HCT116 (cell line): Measurements from ENCODE around the gene PLSCR1. TPM values are rescaled to one million over a fixed set of nuclear protein-coding genes. Genes with fewer than 3 reads are reported as not detected.

Experiments
- ATAC-seq: fragments of 200-7000 bp; cut with Tn5 transposase; 2 replicates; pipeline ENCODE4 v1.9.1; 2020; ENCODE audit warnings: mild to moderate bottlenecking, moderate library complexity
- BruUV-seq: library from RNA; stranded (reverse); fragments of 400-500 nt; replicated peaks from 2 replicates; lab custom pipeline; 2021; lab: Mats Ljungman, UMichigan
- CTCF ChIA-PET: fragments of 300-600 bp; sonication (Branson Sonifier 250); formaldehyde crosslinking; loops from one replicate; lab custom pipeline; 2021; ENCODE audit warnings: antibody characterized with exemption; lab: Charles Lee
- POLR2A ChIA-PET: fragments of 300-600, 350-600 bp; sonication (Branson Sonifier 250); formaldehyde crosslinking; loops from one replicate; lab custom pipeline; 2021; ENCODE audit warnings: antibody characterized with exemption; lab: Charles Lee
- RAD21 ChIA-PET, 2 experiments: fragments of 300-600 bp; sonication (Branson Sonifier 250); formaldehyde crosslinking; loops; one replicate each; lab custom pipeline; 2023; ENCODE audit warnings: low total read pairs in 2 of 2; ENCODE audit not compliant: uncharacterized antibody in 2 of 2, unreplicated experiment in 2 of 2, low non-redundant PET in 1 of 2; lab: Charles Lee
- DNase-seq: peaks from one replicate; pipeline ENCODE4 v3.0.0-alpha.2; 2010; ENCODE audit warnings: low read depth, low spot score
- H2AFZ ChIP-seq: fragments of 200-600 bp; shearing (Covaris generic), sonication (generic); 2 replicates; pipeline ENCODE4 v1.6.1; 2017; ENCODE audit warnings: low read depth, mixed run types, mixed read lengths, antibody characterized with exemption, low read length; ENCODE audit not compliant: poor library complexity, severe bottlenecking
- H3K27ac ChIP-seq: 2 replicates; pipeline ENCODE4 v1.5.1; 2012; ENCODE audit warnings: low read depth, low read length
- H3K27me3 ChIP-seq: fragments of 200-600 bp; sonication (generic); 2 replicates; pipeline ENCODE4 v1.6.1; 2016; ENCODE audit warnings: mixed run types, low read length, mixed read lengths; ENCODE audit not compliant: insufficient read depth
- H3K36me3 ChIP-seq, 2 experiments: fragments of 200-500 bp in 1 of 2; fragments of 200-600 bp in 1 of 2; sonication (Bioruptor generic) in 1 of 2; sonication (generic) in 1 of 2; 2 replicates each; pipeline versions ENCODE4 v1.5.1 to v1.6.1; 2014 to 2016; ENCODE audit warnings: low read length in 2 of 2, inconsistent platforms in 1 of 2, mixed read lengths in 1 of 2, mixed run types in 1 of 2; ENCODE audit not compliant: insufficient read depth in 2 of 2, control insufficient read depth in 1 of 2
- H3K4me1 ChIP-seq, 2 experiments: fragments of 200-600 bp in 1 of 2; sonication (generic) in 1 of 2; 2 replicates each; pipeline versions ENCODE4 v1.5.1 to v1.6.1; 2012 to 2017; ENCODE audit warnings: low read length in 2 of 2, inconsistent platforms in 1 of 2, mild to moderate bottlenecking in 1 of 2, mixed read lengths in 1 of 2, mixed run types in 1 of 2, moderate library complexity in 1 of 2; ENCODE audit not compliant: insufficient read depth in 2 of 2, control insufficient read depth in 1 of 2
- H3K4me2 ChIP-seq: fragments of 200-600 bp; sonication (generic); 2 replicates; pipeline ENCODE4 v1.6.1; 2017; ENCODE audit warnings: mixed run types, low read length, mixed read lengths
- H3K4me3 ChIP-seq, 2 experiments: fragments of 200-600 bp in 1 of 2; sonication (generic) in 1 of 2; replicated peaks in 1 of 2; 2 replicates each; pipeline ENCODE4 v1.5.1; 2011 to 2016; ENCODE audit warnings: low read length in 2 of 2, control low read depth in 1 of 2, low read depth in 1 of 2, mild to moderate bottlenecking in 1 of 2, mixed read lengths in 1 of 2, mixed run types in 1 of 2
- H3K79me2 ChIP-seq: fragments of 200-600 bp; sonication (generic); 2 replicates; pipeline ENCODE4 v1.6.1; 2017; ENCODE audit warnings: mild to moderate bottlenecking, mixed run types, low read length, moderate library complexity, mixed read lengths; ENCODE audit not compliant: insufficient read depth
- H3K9ac ChIP-seq: fragments of 200-600 bp; sonication (generic); 2 replicates; pipeline ENCODE4 v1.6.1; 2016; ENCODE audit warnings: low read length, mixed read lengths
- H3K9me2 ChIP-seq: fragments of 200-600 bp; sonication (generic), shearing (Covaris generic); 2 replicates; pipeline ENCODE4 v1.6.1; 2017; ENCODE audit warnings: mixed run types, mild to moderate bottlenecking, moderate library complexity; ENCODE audit not compliant: insufficient read depth
- H3K9me3 ChIP-seq, 2 experiments: fragments of 200-500 bp in 1 of 2; fragments of 200-600 bp in 1 of 2; sonication (Bioruptor generic) in 1 of 2; sonication (generic) in 1 of 2; 2 replicates each; pipeline ENCODE4 v1.6.1; 2014 to 2017; ENCODE audit warnings: low read length in 2 of 2, mixed read lengths in 2 of 2, inconsistent platforms in 1 of 2, low read depth in 1 of 2, mild to moderate bottlenecking in 1 of 2, mixed run types in 1 of 2, moderate library complexity in 1 of 2; ENCODE audit not compliant: control insufficient read depth in 1 of 2, insufficient read depth in 1 of 2
- H4K20me1 ChIP-seq: fragments of 200-600 bp; sonication (generic), shearing (Covaris generic); 2 replicates; pipeline ENCODE4 v1.6.1; 2017; ENCODE audit warnings: mixed run types, mild to moderate bottlenecking, moderate library complexity; ENCODE audit not compliant: insufficient read depth
- EGR1 ChIP-seq: IDR thresholded peaks from 2 replicates; pipeline ENCODE4 v1.6.1; 2012; ENCODE audit warnings: low read depth
- EZH2 ChIP-seq: fragments of 200-600 bp; sonication (generic); IDR thresholded peaks from 2 replicates; pipeline ENCODE4 v1.6.1; 2017; ENCODE audit warnings: antibody characterized with exemption, mixed run types
- EZH2phosphoT487 ChIP-seq: fragments of 200-600 bp; IDR thresholded peaks from 2 replicates; pipeline ENCODE4 v1.6.1; 2018; ENCODE audit warnings: antibody characterized with exemption, borderline replicate concordance
- FOSL1 ChIP-seq: IDR thresholded peaks from 2 replicates; pipeline ENCODE4 v1.6.1; 2012; ENCODE audit warnings: low read depth
- MAX ChIP-seq: IDR thresholded peaks from 2 replicates; pipeline ENCODE4 v1.6.1; 2012
- POLR2A ChIP-seq: IDR thresholded peaks from 2 replicates; pipeline ENCODE4 v1.7.0; 2011; ENCODE audit warnings: borderline replicate concordance; ENCODE audit not compliant: insufficient read depth, insufficient read length; ENCODE audit errors: extremely low read depth
- RAD21 ChIP-seq: IDR thresholded peaks from 2 replicates; pipeline ENCODE4 v1.6.1; 2012; ENCODE audit warnings: low read depth, mild to moderate bottlenecking
- SRF ChIP-seq: IDR thresholded peaks from 2 replicates; pipeline ENCODE4 v1.6.1; 2012; ENCODE audit warnings: low read depth
- YY1 ChIP-seq: IDR thresholded peaks from 2 replicates; pipeline ENCODE4 v1.6.1; 2011; ENCODE audit warnings: low read length, low read depth, moderate library complexity, mild to moderate bottlenecking; ENCODE audit not compliant: insufficient replicate concordance; ENCODE audit errors: extremely low read depth
- ZBTB33 ChIP-seq: IDR thresholded peaks from 2 replicates; pipeline ENCODE4 v1.6.1; 2011; ENCODE audit warnings: mild to moderate bottlenecking, low read length, moderate library complexity; ENCODE audit not compliant: insufficient replicate concordance; ENCODE audit errors: extremely low read depth
- ZNF274 ChIP-seq: fragments of 200-500 bp; sonication (Bioruptor generic); IDR thresholded peaks from 2 replicates; pipeline ENCODE4 v1.6.1; 2014; ENCODE audit warnings: mild to moderate bottlenecking, low read depth, low read length, inconsistent platforms
- intact Hi-C: fragments of 100-400 bp; cut with micrococcal nuclease; formaldehyde crosslinking; loops from 2 replicates; pipeline ENCODE4 v1.10.0; 2022
- total RNA-seq: library from RNA; stranded (reverse); gene quantifications from one replicate; pipeline ENCODE4 v1.2.1, GENCODE V29; 2021; ENCODE audit not compliant: unreplicated experiment
- TF ChIP-seq, protein P1 (sequence below): IDR thresholded peaks from 2 replicates; pipeline ENCODE4 v1.6.1; 2012; ENCODE audit warnings: low read depth
- TF ChIP-seq, protein P2 (sequence below), 3 experiments: fragments of 200-600 bp in 1 of 3; sonication (generic) in 1 of 3; IDR thresholded peaks in 2 of 3; conservative IDR thresholded peaks in 1 of 3; 2 replicates each; pipeline ENCODE4 v1.5.1; 2012 to 2017; ENCODE audit warnings: low read depth in 2 of 3, low read length in 2 of 3, antibody characterized with exemption in 1 of 3, borderline replicate concordance in 1 of 3, control low read depth in 1 of 3, mild to moderate bottlenecking in 1 of 3, mixed read lengths in 1 of 3, mixed run types in 1 of 3, moderate library complexity in 1 of 3; ENCODE audit not compliant: insufficient read depth in 1 of 3

Gene PLSCR1
- total RNA-seq, 1 experiment from 2014 or later, result 44.2 TPM

DNA sequence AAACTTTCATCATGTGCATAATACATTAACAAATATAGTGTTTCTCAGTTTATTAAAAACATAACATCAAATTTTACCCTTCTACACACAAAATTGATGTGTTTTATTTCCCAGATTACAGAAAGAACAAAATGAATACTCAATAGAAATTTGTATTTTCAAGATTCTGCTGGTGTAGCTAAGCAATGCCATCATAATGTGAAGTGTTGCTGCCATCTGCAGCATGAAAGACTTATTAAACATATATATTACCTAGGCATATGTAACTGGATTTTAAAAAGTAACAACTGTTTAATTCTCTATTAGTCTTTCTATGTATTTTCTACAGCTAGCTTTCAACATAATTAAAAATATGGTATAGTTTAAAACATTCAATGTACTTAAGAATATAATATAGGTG lies 33.3 kb upstream of the PLSCR1 start:
- H3K9me3 ChIP-seq, result no peaks in the 10 kb centered on the region
- BruUV-seq, result no TSS peak
- ChIA-PET RAD21 (interaction anchor here (0.9 to 1.9 kb wide), 7 partner anchors 195 to 388 kb away, joined by 3 to 11 read pairs (median 6); no protein-coding TSS in a partner anchor), CTCF (interaction anchor here (0.7 to 2.0 kb wide), 23 partner anchors 9 to 801 kb away, joined by 3 to 63 read pairs (median 5); no protein-coding TSS in a partner anchor), POLR2A (no interaction called here)
- no peaks in the 10 kb centered on the region for H3K4me1 ChIP-seq
- no peak overlapping the region for H3K27ac ChIP-seq
- DNase-seq, result peak; percentile 47
- TF ChIP-seq YY1, result no peak
- no peak for TF ChIP-seq EZH2phosphoT487
- no peak for TF ChIP-seq POLR2A
- TF ChIP-seq FOSL1, result no peak
- TF ChIP-seq MAX, result no peak
- TF ChIP-seq EZH2, result no peak
- TF ChIP-seq SRF, result no peak
- TF ChIP-seq RAD21, result peak; percentile 88
- TF ChIP-seq ZNF274, result no peak
- TF ChIP-seq, protein P1, sequence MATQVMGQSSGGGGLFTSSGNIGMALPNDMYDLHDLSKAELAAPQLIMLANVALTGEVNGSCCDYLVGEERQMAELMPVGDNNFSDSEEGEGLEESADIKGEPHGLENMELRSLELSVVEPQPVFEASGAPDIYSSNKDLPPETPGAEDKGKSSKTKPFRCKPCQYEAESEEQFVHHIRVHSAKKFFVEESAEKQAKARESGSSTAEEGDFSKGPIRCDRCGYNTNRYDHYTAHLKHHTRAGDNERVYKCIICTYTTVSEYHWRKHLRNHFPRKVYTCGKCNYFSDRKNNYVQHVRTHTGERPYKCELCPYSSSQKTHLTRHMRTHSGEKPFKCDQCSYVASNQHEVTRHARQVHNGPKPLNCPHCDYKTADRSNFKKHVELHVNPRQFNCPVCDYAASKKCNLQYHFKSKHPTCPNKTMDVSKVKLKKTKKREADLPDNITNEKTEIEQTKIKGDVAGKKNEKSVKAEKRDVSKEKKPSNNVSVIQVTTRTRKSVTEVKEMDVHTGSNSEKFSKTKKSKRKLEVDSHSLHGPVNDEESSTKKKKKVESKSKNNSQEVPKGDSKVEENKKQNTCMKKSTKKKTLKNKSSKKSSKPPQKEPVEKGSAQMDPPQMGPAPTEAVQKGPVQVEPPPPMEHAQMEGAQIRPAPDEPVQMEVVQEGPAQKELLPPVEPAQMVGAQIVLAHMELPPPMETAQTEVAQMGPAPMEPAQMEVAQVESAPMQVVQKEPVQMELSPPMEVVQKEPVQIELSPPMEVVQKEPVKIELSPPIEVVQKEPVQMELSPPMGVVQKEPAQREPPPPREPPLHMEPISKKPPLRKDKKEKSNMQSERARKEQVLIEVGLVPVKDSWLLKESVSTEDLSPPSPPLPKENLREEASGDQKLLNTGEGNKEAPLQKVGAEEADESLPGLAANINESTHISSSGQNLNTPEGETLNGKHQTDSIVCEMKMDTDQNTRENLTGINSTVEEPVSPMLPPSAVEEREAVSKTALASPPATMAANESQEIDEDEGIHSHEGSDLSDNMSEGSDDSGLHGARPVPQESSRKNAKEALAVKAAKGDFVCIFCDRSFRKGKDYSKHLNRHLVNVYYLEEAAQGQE, result no peak
- TF ChIP-seq, protein P2, sequence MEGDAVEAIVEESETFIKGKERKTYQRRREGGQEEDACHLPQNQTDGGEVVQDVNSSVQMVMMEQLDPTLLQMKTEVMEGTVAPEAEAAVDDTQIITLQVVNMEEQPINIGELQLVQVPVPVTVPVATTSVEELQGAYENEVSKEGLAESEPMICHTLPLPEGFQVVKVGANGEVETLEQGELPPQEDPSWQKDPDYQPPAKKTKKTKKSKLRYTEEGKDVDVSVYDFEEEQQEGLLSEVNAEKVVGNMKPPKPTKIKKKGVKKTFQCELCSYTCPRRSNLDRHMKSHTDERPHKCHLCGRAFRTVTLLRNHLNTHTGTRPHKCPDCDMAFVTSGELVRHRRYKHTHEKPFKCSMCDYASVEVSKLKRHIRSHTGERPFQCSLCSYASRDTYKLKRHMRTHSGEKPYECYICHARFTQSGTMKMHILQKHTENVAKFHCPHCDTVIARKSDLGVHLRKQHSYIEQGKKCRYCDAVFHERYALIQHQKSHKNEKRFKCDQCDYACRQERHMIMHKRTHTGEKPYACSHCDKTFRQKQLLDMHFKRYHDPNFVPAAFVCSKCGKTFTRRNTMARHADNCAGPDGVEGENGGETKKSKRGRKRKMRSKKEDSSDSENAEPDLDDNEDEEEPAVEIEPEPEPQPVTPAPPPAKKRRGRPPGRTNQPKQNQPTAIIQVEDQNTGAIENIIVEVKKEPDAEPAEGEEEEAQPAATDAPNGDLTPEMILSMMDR (IDR thresholded peaks at IDR 0.05 in 2 of 3, conservative IDR thresholded peaks at IDR 0.05 in 1 of 3; ENCODE audit: borderline replicate concordance in 1 of 3, insufficient read depth in 1 of 3, low read depth in 2 of 3, low read length in 2 of 3), result peak in 2 of 3 experiments; percentile 61 to 75; a peak in 4 of 6 replicates
- TF ChIP-seq ZBTB33, result no peak
- no peak for TF ChIP-seq EGR1
- no peaks in the 10 kb centered on the region for H4K20me1 ChIP-seq
- peak overlapping the region; percentile 83 for H2AFZ ChIP-seq
- H3K9me2 ChIP-seq, result no peaks in the 10 kb centered on the region
- no peaks in the 10 kb centered on the region for H3K36me3 ChIP-seq
- peak; percentile 63; the same call in 1 of the 2 replicates for ATAC-seq
- H3K4me2 ChIP-seq, result no peak overlapping the region
- H3K27me3 ChIP-seq, result no peaks in the 10 kb centered on the region
- H3K9ac ChIP-seq, result no peak overlapping the region
- no peaks in the 10 kb centered on the region for H3K79me2 ChIP-seq
- H3K4me3 ChIP-seq, result no peak overlapping the region
- intact Hi-C loops, result loop anchor here (1.0 to 10.0 kb wide), 6 partner anchors 243 to 803 kb away; no protein-coding TSS in a partner anchor
